Cardiac atrium fibroblast (primary cell): ENCODE data around the gene MTFMT. TPM values are rescaled to one million over a fixed set of nuclear protein-coding genes. Genes with fewer than 3 reads are reported as not detected.

Source experiments
- total RNA-seq: library from RNA; depleted of rRNA; stranded (reverse); fragments of >200 nt; gene quantifications from 2 replicates; pipeline ENCODE4 v1.2.3, GENCODE V29; 2015

Gene MTFMT
- 19.0 and 20.9 TPM in 2 replicates for total RNA-seq

DNA sequence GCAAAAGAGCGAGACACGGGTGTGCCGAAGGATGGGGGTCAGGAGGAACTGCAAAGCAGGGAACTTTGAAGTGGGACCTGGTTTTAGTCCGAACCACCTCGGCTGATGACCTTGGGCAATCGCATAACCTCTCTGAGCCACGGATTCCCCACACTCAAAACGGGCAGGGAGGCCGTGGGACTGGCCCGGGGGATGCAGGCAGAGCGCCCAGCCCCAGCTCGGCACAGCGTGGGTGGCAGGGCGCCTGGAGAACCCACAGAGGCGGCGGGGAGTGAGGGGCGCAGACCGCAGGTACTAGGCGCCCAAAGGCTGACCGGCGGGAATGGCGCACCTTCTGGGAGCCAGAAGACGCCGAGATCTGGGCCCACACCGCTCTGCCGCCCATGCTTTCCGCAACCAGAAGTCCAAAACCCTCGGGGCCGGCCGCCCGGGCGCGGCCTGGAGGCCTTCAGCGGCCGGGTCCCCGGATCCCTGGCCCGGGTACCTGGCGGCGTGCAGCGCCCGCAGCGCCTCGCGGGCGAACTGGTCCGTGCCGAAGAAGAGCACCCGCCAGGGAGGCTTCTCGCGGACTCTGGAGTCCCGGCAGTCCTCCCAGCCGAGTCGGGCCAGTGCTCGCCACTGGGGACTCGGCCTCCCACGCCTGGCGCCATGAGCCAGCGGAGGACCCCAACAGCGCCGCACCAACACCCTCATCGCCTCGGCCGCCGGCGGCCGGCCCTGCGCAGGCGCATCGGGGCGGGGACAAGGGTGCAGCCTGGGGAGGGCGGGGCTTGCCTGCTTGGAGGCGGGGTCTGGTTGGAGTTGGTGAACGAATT lies at the start of gene MTFMT:
TSS of gene MTFMT (minus strand) at position 719 of the 815 bp plus-strand sequence. CDS start at position 693, 26 bp downstream.

GRCh38 chr15:65076486-65077290 lies 47.2 kb upstream of the MTFMT start, which contains the start of gene KBTBD13:
Gene KBTBD13, plus strand, starts transcription at chr15:65076746. Its CDS starts 70 bp downstream, at chr15:65076816.

DNA sequence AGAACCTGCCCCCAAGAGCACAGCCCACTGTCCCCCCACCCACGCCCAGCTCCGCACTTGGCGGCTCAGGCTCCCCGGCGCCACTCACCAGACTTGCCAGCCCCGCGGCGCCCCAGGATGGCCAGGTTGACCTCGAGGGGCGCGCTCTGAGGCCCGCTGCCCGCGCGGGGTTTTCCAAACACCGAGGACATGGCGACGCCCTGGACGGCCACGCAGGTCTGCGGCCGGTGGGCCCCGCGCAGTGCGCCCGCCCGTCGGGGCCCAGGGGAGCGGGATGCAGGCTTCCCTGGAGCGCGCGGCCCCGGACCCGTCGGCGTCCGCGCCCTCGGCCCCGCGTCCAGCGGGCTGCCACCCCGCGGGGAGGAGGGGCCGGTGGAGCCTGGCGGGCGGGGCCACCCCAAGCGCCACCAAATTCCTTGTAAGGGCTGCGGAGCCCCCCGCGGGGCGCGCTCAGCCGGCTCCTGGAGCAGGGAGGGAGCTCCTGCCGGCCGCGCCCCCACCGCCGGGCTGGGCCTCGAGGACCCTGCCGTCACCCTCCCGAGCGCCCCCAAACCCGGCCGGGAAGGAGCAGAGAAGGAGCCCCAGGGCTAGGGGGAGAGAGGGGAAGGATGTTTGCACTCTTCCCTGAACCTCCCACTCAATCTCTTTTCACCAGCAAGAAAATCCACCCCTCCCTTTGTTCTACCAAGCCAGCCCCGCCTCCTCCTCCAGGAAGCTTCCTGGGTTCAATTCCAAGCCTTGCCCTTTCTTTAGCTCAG lies 38.4 kb upstream of the MTFMT start, which contains the start of gene RASL12:
TSS of gene RASL12 (minus strand) at position 347 of the 758 bp plus-strand sequence. CDS start at position 191, 156 bp downstream.

DNA sequence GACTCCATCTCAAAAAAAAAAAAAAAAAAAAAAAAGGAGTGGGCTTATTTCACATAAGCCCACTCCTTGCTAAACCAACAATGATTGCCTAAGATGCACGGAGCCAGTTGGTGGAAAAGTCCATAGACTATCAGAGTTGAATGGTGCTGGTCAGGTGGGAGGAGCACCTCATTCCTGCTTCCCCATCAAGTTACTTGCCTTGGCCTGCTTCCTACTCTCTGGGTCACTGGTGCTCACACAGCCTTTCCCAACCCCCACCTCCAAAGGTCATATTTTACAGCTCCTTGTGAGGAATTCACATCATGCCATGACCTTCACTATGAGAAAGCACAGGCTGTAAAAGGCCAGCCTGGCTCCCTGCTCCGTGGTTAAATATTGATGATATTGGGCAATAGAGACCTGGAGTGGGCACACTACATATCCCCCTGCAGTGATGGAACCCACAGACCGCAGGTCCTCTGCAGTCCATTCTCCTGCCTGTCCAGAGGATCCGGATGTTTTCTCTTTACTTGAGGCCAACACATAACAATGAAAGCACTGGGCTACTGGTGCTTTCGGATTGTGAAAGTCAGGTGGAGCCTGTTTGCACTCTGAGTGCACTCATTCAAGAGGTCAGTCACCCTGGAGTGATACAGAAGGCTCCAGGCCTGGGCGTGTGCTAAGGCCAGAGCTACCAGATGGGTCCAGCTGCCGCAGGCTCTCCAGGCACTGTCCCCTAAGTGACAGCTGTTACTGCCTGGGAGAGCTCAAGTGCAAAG lies 15.5 kb upstream of the MTFMT start, which contains the start of gene SLC51B:
TSS of gene SLC51B (plus strand) at position 664 of the 758 bp plus-strand sequence. CDS start 4,618 bp downstream, outside the sequence.

GRCh38 chr15:64989416-64990167 lies 39.8 kb downstream of the MTFMT start, which contains the start of gene SPG21:
Gene SPG21, minus strand, starts transcription at chr15:64989914. Its CDS starts 6,345 bp downstream, at chr15:64983569.

Other genes starting within 250 kb of the MTFMT start
- 5.8 and 8.5 TPM in 2 replicates for gene PIF1, start 204.0 kb downstream of the MTFMT start, total RNA-seq
- gene PLEKHO2, start 187.7 kb downstream of the MTFMT start, total RNA-seq: 25.1 and 27.1 TPM in 2 replicates
- gene ANKDD1A, start 117.7 kb downstream of the MTFMT start, total RNA-seq: 2.3 and 5.4 TPM in 2 replicates
- 45.3 and 48.9 TPM in 2 replicates for gene SPG21, start 39.7 kb downstream of the MTFMT start, total RNA-seq
- not detected in 2 replicates for gene SLC51B, start 15.7 kb upstream of the MTFMT start, total RNA-seq
- gene RASL12, start 38.4 kb upstream of the MTFMT start, total RNA-seq: 3.1 and 4.2 TPM in 2 replicates
- gene KBTBD13, start 47.1 kb upstream of the MTFMT start, total RNA-seq: not detected in 2 replicates
- gene UBAP1L, start 85.6 kb upstream of the MTFMT start, total RNA-seq: 0.16 and 0.36 TPM in 2 replicates
- 12.1 and 16.5 TPM in 2 replicates for gene PDCD7, start 104.2 kb upstream of the MTFMT start, total RNA-seq
- 20.2 and 34.7 TPM in 2 replicates for gene CLPX, start 155.7 kb upstream of the MTFMT start, total RNA-seq
- under 0.01 and 0.16 TPM in 2 replicates for gene CILP, start 181.8 kb upstream of the MTFMT start, total RNA-seq